ENCODE measurements around the gene KCNJ5. TPM values are rescaled to one million over a fixed set of nuclear protein-coding genes. Genes with fewer than 3 reads are reported as not detected.

KCNJ5 gene
- total and polyA plus RNA-seq, 7 experiments from 2014 or later: 0.11 to 0.24 (median 0.17) TPM; not detected in 4

Other genes with a start within 250 kb of the KCNJ5 start
- gene FLI1, start 197.3 kb upstream of the KCNJ5 start, total RNA-seq: 100 to 1,000 TPM in 1 of 5 experiments, 10 to 100 TPM in 4; 80.8 to 108 (median 89.3) TPM
- gene FLI1, start 197.3 kb upstream of the KCNJ5 start, polyA plus RNA-seq: 10 to 100 TPM; 52.1 to 53.8 TPM
- gene KCNJ1, start 24.1 kb upstream of the KCNJ5 start, total RNA-seq: not detected
- under 1 TPM; 0.12 to 0.22 TPM for gene KCNJ1, start 24.1 kb upstream of the KCNJ5 start, polyA plus RNA-seq
- gene TP53AIP1, start 51.5 kb downstream of the KCNJ5 start, total RNA-seq: not detected
- not detected for gene TP53AIP1, start 51.5 kb downstream of the KCNJ5 start, polyA plus RNA-seq